ENCODE data around the gene FARS2.

FARS2 gene

GRCh38 chr6:5388326-5388725 lies 127.0 kb downstream of the FARS2 start:
- FAIRE-seq, result no peak

GRCh38 chr6:5389086-5389745 lies 127.9 kb downstream of the FARS2 start:
- FAIRE-seq, result no peak

- no peak for FAIRE-seq
Measured at GRCh38 chr6:5390177-5390576, 128.9 kb downstream of the FARS2 start.

GRCh38 chr6:5394280-5394679 lies 133.0 kb downstream of the FARS2 start:
- FAIRE-seq, result no peak

GRCh38 chr6:5395719-5396118 lies 134.4 kb downstream of the FARS2 start:
- no peak for FAIRE-seq

- peak; percentile 83 for FAIRE-seq
Measured at GRCh38 chr6:5398530-5398929, 137.2 kb downstream of the FARS2 start.

- FAIRE-seq, result no peak
Measured at GRCh38 chr6:5399391-5399790, 138.1 kb downstream of the FARS2 start.

GRCh38 chr6:5401845-5402738 lies 140.8 kb downstream of the FARS2 start:
- peak; percentile 70 for FAIRE-seq

GRCh38 chr6:5403076-5403475 lies 141.8 kb downstream of the FARS2 start:
- FAIRE-seq, result no peak

- FAIRE-seq, result no peak
Measured at GRCh38 chr6:5403609-5404008, 142.3 kb downstream of the FARS2 start.

- FAIRE-seq, result no peak
Measured at GRCh38 chr6:5405976-5406375, 144.7 kb downstream of the FARS2 start.

- no peak for FAIRE-seq
Measured at GRCh38 chr6:5411414-5411813, 150.1 kb downstream of the FARS2 start.

GRCh38 chr6:5412017-5412416 lies 150.7 kb downstream of the FARS2 start:
- no peak for FAIRE-seq

- FAIRE-seq, result no peak
Measured at GRCh38 chr6:5412663-5413062, 151.3 kb downstream of the FARS2 start.

- FAIRE-seq, result no peak
Measured at GRCh38 chr6:5416250-5416649, 154.9 kb downstream of the FARS2 start.

GRCh38 chr6:5422321-5422915 lies 161.1 kb downstream of the FARS2 start:
- FAIRE-seq, result no peak

- FAIRE-seq, result no peak
Measured at GRCh38 chr6:5423251-5423650, 161.9 kb downstream of the FARS2 start.

GRCh38 chr6:5424726-5425125 lies 163.4 kb downstream of the FARS2 start:
- no peak for FAIRE-seq

- no peak for FAIRE-seq
Measured at GRCh38 chr6:5425267-5425666, 164.0 kb downstream of the FARS2 start.

- no peak for FAIRE-seq
Measured at GRCh38 chr6:5425797-5426196, 164.5 kb downstream of the FARS2 start.

- FAIRE-seq, result no peak
Measured at GRCh38 chr6:5427586-5427985, 166.3 kb downstream of the FARS2 start.

GRCh38 chr6:5433324-5433723 lies 172.0 kb downstream of the FARS2 start:
- FAIRE-seq, result no peak

GRCh38 chr6:5435449-5435848 lies 174.1 kb downstream of the FARS2 start:
- FAIRE-seq, result no peak

Data from G401.6 (cell line).